HG03039 (cell line): ENCODE measurements around the gene LAMB3.

Experiments used
- ATAC-seq: cut with Tn5 transposase; IDR thresholded peaks from one replicate; pipeline ENCODE4 v1.9.1; 2021; ENCODE audit warnings: mild to moderate bottlenecking, moderate library complexity; ENCODE audit not compliant: unreplicated experiment

The LAMB3 gene

DNA sequence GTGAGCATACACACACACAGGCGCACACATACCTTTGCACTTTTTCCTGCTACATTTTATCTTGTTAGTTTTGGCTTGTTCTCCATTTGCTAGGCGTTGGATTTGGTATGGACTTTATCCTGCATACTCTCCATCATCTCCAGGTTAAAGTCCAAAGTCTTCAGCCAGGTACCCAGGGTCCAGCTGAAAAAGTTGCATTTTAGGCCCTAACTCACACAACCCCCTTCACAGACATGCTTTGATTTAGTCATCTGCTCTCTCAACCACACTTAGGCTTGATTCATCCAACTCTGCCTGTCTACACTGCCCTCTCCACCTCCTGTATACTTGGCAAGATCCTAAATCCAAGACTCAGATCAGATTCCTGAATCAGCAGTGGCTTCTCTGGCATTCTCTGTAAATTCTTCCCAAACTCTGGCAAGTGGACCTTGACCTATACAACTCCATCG, 10.7 kb upstream of the LAMB3 start:
- ATAC-seq, result no peak

DNA sequence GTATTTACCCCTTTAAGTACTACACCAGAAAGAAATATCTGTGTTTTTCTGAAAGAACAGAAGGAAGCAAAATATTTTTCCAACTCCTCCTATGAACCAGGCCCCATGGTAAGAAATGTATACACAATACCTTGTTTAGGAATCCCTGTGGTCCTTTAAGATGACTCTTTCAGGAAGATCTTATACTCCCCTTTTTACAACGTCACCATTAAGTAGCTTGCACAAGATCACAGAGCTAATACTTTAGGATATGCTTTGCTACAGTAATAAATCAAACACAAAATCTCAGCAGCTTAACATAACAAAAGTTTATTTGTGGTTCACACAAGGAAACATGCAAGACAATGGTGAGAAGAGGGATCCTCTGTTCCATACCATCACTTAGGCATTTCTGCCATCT, 8.8 kb upstream of the LAMB3 start:
- no peak for ATAC-seq

DNA sequence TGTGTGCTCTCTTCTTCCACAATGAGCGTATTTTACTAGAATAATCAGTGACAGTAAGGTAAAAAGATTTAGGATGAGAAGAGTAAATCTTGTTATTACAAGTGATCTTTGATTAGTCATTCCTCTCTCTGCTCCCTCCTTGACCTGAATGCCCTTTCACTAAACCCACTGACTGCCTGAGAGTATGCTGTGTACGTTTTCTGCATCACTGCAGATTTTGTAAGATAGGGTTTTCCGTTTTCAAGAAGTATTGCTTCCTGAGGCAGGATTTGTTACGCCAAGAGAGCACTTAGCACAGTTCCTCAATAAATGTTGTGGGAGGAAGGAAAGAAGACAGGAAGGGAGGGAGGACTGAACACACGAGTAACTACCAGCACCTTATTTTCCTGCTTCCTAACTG, 7.7 kb upstream of the LAMB3 start:
- ATAC-seq, result no peak

DNA sequence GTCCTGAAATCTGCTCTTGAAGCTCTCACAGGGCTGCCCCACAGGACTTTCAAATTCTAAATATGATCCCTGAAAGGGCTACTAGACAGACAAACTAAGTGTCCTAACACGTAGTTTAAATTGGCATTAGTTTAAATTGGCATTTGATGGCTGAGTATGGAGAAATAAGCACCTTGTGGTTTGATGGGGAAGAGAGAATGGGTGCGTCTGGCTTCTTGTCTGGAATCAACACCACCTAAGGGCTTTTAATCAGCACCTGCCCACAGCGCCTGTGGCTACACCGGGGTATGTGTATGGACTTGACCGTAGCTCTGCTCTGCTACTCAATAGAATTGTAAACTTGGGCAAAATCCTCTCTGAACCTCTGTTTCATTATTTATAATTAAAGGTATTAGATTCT, 5.7 kb upstream of the LAMB3 start:
- ATAC-seq, result no peak

DNA sequence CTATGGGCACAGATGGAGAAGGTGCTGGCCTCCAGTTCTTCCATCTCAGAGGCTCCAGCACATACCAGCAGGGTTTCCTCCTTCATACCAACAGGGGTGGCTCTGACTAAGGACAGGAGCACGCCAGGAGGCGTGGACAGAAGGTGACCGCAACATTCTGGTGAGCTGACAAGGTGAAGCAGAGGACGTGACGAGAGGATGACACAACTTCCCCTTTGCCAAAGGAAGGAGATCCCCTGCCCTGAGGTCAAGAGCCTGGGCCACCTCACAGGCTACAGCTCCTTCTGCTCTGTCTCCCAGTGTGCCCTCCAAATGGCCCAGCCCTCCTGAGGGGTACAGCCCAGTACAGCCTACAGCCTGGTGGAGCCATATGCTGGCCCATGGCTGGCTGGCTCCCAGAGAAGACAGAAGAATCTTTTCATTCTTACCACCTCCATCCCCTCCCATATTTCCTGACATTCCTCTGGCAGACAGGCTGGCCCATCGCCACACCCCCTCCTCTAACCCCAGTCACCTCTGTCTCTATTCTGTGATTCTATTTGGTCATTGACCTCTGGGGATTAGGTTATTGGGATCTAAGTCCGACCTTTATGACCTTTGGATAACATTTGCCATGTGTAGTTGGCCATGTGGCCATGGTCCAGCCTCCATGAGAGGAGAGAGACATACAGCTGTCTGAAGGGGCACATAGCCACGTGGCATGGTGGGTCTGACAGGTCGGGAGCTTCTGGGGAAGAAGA, 5.1 kb upstream of the LAMB3 start:
- ATAC-seq, result no peak

DNA sequence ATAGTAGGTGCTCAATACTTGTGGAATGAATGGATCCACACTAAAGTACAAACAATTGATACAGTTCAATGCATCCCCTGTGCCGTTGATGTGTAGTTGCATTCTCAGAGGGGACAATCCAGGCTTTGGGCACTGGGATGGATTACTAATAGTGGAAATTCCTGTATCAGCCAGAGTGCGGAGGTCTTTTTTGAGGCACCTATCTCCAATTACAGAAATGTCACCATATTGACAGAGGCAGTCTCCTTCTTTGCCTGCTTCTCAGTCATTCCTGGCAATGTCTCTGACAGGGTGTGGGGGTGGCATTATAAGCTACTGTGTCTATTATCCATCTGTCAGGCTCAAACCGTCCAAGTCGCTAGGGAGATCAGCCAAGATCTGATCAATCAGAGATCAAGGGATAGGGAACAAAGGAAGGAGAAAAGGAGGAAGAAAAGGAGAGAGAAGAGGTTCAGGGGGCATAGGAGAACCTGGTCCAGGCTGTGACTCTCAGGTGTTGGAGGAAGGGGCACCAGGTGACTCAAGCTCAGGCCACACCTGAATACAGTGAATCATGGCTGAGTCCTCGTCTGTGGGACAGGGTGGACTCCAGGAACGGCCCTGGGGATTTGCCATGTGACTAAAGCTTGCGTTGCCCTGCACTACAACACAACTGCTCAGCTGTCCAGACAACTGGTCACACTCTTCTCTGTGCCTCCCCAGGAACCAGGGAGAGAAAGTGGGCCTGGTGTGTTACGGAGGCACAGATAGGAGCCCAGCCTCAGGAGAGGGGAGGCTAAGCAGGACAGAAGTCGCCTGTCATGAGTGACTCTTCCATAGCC, 3.4 kb upstream of the LAMB3 start:
- no peak for ATAC-seq

DNA sequence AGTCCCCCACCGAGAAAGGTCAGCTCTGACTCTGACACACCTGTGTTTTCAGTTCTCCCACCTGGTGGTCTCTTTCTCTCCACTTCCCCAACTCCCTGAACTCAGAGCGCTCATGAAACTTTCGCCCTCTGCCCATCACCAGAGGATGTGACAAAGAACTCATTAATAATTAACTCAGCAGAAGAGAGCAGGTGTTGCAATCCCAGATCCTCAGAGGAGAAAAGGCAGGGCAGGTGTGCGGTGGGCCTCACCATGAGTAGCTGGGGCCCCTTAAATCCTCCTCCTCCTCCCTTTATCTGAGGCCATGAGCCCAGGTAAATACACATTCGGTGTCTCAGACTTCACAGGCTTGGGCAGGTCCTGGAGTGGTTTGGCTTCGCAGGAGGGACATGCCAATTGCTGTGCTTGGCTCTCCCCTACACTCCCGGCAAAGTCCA, 1.7 kb upstream of the LAMB3 start:
- no peak for ATAC-seq

DNA sequence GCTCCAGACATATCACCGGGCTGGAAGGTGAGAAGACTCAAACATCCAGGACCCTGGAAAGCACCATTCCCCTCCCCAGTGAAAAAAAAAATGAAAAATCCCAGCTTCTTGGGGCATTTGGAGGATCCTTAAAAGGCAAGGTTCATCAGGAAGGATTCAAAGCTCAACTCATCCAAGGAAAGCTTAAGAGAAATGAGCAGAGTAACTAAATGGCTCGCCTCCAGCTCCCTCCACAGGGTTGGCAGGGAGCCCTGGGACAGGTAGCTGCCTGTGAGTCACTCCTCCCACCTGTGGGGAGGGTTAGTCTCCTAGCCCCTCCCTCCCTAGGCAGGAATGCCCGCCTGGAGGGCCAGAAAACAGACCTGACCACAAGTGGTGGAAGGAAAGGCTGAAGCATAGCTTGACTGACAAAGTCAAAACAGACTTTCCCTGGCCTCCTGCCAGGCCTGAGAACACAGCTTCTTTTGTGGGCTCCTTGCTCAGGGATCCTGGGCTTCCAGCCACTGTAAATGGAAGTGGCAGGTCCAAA, 712 bp upstream of the LAMB3 start:
- ATAC-seq, result no peak

DNA sequence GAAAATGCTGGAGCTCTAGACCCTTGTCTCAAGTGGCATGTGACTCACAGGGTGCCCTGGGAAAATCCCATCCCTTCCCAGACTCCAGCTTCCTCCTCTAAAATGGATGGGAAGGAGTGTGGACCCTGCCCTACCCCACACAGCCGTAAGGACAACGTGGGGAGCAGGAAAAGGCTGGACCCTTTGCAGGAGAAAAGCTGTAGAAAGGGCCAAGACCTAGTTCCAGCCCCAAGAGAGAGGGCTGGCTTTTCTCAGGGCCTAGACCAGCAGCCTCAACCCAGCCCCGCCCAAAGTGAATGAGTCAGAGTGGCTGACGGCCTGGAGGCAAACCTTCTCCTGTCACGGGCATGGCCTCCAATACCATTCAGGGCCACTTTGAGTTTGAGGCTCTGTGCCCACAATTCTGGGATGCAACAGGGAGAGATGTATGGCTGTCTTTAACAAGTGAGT, 1.1 kb downstream of the LAMB3 start:
- peak; percentile 71 for ATAC-seq

DNA sequence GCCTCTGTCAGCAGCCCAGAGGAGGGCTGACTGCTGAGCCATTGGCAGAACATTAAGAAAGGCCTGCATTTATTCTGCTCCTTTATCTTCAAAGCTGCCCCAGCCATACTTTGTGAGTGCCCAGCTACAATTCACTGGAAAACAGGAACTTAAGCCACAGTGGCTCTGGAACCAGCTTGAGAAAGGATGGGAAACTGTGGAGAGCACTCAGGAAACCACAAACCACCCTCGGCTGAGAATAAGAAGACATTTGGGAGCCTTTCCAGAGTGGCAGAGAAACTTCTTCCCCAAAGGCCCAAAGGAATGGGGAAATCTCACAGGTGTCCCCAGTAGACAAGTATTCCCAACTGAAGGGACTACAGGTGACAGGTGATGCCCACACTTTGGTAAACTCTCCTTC, 1.8 kb downstream of the LAMB3 start:
- ATAC-seq, result no peak

DNA sequence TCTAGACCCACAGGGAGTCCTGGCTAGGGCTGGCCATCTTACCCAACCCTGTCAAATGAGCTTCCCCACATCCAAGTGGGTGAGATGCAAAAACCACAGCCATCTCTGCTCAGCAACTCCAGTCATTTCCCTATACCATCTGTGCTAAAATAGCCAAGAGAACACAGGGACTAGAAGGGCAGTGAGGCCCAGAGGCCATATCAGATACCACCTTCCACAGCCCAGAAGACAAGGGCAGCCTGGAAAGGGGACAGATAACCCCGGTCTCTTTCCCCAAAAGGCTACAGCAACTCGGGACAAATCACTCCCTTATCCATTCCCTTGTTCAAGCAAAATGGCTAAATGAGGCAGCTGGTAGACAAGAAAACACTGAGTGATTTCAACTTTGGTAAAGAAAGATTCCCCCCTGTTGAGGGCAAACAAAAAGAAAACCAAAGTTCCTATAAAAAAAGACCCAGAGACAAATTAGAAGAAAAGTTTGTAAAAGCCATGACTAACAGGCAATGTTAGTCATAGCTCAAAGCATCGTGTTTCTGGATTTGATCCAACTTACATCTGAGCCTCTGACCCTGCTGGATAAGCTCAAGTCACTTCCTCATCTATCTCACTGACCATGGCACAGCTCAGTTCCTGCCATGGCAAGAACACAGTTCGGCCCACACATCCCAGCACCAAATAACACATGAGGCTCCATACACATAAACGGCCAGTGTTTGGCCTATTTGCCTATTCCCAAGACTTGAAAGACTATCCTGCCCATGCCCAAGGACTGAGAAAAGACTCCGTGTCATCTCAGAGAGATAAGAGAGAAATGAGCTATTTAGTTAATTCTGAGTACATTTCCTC, 3.1 kb downstream of the LAMB3 start:
- ATAC-seq, result no peak

DNA sequence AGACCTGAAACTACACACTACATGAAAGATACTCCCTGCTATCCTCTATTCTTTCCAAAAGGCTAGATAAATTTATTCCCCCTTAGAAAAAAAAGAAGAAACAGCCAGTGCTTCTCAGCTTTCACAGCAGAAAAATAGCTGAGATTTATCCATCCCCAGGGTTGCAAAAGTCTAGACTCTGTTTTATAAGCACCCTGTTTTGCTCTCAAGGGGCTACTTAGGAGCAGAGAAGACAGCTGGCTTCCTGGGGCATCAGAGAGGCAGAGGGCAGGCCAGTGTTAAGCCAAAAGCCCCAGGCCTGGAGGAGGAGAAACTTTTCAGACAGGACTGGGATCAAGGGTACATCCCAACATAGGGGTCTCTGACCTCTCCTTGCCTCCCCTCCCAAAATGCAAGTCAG, 3.9 kb downstream of the LAMB3 start:
- no peak for ATAC-seq

DNA sequence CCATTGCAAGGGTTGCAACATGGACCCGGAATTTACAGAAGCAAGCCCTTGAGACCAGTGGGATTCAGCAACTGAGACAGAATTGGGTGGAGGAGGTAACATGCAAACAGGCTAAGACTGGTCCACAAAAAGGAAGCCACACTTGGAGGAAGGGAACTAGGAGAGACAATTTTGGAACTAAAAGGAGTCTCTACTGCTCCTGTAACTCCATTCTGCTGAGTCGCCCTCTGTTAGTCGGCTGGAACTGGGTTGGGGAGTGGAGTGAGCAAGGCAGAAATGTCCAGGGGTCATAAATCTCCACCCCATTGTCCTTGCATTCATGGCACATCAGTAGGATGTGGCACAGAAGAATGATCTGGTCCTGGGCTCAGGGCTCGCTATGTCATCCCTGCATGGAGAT, 5.1 kb downstream of the LAMB3 start:
- no peak for ATAC-seq

DNA sequence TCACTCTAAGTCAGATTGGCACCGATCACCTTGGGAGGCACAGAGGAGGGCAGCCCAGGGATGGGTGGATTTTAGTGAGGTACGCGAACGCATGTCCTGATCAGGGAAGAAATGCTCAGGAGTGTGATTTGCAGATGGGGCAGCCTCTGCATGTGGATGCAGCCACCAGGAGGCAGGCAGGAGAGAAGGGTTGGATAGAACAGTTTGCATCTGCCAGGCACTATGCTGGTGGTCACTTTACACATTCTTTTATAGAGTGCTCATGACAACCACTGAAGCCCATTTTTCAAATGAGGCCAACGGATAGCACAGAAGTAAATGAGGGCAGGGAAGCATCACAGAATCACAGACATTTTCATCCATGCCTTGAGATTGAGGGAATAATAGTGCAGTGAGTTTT, 5.7 kb downstream of the LAMB3 start:
- ATAC-seq, result no peak

DNA sequence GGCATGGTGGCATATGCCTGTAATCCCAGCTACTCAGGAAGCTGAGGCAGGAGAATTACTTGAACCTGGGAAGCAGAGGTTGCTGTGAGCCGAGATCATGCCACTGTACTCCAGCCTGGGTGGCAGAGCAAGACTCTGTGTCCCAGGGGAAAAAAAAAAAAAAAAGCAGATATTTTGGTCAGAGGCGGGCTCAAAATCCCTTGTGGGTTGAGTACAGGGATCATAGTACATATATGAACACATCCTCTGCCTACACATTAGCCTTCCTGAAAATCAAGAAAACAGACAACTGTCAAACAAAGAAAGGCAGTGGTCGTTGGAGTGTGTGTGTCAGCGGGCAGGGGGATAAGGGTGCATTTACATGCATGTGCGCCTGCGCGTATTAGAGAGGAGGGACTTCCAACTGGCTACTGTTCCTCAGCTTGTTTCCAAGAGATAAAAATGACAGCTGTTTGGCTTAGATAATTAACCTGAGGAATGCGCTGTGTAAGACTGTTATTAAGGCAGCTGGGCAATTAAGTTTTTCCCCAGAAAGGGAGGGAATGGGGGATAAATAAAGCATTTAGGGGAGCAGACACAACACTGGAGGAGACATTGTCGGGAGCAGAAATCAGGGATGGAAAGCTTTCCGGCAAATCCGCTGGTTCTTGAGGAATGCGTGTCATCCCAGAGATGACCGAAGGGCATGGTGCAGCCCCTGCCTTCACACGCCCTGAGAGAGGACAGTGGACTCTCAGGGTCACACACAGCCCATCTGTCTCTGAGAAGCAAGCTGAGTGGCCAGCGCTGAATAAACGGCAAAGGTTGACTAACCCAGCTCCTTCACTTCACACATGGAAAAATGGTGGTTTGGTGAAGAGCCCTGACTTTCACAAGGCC, 6.4 kb downstream of the LAMB3 start:
- no peak for ATAC-seq

DNA sequence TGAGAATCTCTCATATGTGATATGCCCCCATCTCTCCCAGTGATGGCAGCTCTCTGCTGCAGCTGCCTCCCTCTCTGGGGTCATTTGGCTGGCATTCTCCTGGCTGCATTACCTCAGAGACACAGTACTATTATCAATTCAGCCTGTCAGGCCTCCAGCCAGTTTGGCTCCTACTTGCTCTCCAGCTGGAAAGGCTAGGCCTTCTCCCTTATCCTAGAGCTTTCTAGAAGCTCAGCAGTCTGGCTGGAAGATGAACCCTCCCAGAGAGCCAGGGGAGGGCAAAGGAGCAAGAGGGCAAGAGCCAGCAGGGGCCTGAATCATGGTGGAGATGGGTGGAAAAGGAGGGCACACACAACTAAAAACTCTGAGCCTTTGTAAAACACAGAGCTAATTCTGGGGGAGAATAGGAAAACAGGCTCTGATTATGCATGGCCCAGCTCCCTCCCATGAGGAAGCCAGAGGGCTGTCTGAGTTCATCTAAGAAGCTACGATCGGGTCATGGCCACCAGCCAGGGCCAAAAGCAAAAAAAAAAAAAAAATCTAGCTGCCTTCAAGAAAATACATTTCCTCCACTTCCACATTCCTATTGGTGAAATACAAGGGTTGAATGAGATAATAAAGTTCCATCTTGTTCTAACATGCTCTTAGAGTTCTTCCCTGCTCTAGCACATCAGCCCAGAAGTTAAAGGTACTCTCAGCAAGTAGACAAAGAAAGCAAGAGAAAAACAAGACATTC, 8.8 kb downstream of the LAMB3 start:
- ATAC-seq, result no peak

DNA sequence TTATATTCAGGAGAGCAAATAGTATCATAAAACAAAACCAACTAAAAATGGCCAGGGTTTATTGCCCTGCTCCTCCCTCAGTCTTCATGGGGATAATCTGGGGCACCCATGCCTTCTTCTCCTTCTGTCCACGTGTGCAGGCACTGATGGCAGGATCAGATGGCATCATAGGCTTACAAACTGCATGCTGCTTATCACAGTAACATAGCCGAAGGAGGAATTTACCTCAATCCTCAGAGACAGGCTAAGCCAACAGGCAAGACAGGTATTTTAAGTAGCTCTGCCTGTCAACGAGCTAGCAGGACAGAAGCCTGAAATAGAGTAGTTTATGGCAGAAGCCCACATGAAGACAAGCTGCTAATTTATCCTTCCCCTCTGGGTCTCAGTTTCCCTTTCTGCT, 9.4 kb downstream of the LAMB3 start:
- ATAC-seq, result no peak

DNA sequence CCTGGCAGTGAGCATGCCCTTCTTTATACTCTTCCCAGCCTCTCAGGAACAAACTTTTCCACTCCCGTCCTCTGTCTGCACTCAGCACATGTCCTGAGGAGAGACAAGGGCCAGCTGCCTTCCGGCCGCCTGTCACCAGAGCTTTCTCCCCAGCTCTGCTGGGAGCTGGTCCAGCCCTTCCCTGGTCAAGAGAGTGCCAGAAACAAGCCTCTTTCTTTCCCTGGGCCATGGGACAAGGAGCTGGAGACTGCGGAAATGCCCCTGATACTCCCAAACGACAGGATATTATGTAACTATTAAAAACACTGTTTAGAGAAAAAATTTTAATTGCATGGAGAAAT, 10.4 kb downstream of the LAMB3 start:
- no peak for ATAC-seq

DNA sequence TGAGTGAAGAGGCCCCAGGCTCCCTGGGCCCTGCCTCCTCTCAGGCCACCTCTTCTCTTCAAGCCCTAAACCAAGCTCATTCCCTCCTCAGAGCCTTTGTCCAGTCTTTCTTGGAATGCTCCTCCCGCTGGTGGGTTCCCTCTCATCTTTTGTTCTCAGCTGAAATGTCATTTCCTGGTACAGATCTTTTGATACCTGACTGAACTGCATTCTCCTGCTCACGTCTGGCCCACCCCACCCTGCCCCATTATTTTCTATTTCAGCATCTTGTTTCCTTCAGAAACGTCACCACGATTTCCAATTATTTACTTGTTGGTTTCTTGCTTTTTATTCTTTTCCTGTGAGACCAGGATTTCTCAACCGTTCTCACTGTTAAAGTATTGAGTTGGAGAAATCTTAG, 16.4 kb downstream of the LAMB3 start:
- ATAC-seq, result no peak
